Lung microvascular endothelial cell (primary cell): ENCODE measurements around the gene PRELP. TPM values are rescaled to one million over a fixed set of nuclear protein-coding genes. Genes with fewer than 3 reads are reported as not detected.
A peak's percentile ranks its signal among the peaks of the same experiment; 100 is the strongest.

Experiments used
- DNase-seq, 2 donors: peaks; one replicate each; pipeline versions ENCODE4 v3.0.0 to v3.0.0-alpha.2; 2010; ENCODE audit warnings: low read depth in 2 of 2
- total RNA-seq: library from RNA; depleted of rRNA; stranded (reverse); fragments of >200 nt; gene quantifications from 2 replicates; pipeline ENCODE4 v1.2.1, GENCODE V29; 2014

Gene PRELP
- total RNA-seq, 1 donor from 2014 or later = not detected

DNA sequence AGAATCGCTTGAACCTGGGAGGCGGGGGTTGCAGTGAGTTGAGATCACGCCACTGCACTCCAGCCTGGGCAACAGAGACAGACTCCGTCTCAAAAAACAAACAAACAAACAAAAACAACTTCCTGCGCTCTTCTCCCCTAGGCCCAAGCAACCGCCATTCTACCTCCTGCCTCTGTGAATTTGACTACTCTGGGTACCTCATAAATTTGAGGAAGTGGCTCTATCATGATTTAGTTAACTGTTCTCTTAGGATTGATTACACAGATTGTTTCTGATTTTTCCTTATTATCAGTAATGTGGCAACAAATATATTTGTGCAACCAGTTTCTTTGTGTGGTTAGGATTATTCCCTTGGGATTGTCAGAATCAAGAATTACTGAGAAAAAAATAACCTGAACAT is 48.1 kb downstream of the PRELP start:
- DNase-seq = no peak

DNA sequence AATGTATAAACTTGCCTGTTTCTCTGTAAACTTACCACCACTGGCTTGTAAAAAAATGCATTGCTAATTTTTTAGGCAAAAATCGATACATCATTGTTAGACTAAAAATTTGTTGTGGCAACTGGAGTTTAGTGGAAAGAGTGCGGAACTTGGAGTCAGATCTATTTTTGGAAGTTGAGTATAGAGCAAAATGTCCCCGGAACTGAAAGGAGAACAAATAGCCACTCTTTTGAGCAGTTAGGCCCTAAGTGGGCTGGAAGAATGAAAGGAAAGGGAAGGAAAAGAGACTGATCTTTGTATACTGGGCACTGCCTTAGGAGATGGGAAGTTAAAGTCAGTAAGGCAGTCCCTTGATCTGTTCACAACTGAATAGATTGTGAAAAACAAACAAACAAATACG is 48.5 kb downstream of the PRELP start:
- DNase-seq = no peak

DNA sequence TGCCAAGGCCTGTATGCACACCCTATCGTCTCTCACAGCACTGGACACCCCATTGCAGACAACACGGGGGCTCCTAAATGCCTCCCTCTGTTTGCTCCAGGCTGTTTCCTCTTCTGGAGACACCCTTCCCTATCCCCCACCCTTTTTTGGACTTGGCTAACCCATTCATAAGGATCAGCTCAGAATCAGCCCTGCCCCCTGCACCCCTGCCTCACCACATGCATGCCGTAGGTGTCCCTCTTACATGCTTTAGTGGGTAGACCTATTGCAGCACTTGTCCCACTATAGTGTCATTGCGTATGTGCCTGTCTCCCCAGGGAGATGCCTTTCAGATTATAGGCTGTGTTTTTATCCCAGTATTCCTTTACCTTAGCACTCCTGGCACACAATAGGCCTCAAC is 49.2 kb downstream of the PRELP start:
- DNase-seq = no peak

DNA sequence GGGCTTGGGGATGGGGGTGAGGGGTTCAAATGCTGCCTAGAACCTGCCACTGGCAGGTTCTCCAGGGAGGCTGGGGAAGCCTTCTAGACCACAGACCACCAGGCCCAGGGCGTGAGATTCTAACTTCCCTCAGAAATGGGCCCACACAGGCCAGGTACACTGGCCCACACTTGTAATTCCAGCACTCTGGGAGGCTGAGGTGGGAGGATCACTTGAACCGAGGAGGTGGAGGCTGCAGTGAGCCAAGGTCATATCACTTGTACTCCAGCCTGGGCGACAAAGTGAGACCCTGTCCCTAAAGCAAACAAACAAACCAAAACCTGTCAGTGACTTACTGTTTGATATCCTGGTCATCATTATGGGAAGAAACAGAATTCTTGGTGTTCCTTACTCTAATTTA is 50.1 kb downstream of the PRELP start:
- DNase-seq = no peak

DNA sequence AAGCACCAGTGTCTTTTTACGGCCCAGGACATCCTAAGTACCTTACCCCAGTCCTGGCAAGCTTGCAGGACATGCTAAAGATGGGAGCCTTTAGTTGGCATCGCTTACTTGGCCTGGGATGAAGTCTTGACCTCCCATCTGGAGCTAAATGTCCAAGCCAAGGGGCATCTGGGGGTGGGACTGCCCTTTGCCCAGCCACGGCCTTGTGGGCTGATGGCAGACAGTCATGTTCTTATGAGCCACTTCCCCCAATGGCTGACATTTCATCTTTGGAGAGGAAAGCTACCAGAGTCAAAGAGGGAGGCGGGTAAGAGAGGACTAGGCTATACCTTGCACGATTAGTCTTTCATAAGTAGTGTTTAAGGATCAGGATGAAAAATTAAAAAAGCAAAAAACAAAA is 50.5 kb downstream of the PRELP start:
- DNase-seq = no peak

DNA sequence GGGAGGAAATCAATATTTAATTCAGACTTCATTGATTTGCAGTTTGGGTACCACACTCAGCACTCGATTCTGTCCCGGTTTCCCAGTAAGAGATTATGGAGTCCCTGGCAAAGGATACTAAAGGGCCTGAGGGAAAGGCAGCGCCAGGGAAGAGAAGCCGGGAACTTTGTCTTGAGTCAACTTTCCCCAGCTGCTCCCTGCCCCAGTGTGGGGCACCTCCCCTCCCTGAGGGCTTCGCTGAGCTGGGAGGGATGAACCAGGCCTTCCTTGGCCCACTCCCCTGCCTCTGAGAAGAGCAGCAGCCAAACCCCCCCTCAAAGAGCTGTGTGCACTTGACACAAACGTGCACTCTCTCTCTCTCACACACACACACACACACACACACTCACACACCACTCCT is 51.0 kb downstream of the PRELP start:
- DNase-seq = no peak

DNA sequence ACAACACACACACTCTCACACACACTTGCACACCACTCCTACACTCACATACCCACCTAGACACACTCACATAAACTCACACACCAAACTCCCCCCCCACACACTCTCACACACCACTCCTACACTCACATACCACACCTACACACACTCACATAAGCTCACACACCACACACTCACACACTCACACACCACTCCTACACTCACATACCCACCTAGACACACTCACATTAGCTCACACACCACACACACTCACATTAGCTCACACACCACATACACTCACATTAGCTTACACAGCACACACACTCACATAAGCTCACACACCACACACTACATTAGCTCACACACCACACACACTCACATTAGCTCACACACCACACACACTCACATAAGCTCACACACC is 51.4 kb downstream of the PRELP start:
- no peak for DNase-seq

DNA sequence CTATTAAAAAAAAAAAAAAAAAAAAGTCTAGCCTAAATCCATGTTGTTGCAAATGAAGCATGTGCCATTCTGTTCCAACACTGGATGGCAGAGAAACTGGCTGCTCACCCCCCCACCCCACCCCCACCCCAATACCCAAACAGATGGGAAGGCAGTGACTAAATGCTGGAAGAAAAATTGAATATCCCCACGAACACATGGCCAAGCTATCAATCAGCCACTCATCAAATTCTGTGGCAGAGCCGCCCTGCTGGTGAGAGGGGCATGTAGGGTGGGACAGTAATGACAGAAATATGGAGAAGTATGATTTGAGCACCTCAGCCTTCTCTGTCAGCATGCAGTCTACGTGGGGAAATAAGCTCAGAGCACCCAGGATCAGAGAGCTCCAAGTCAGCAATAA is 52.5 kb downstream of the PRELP start:
- DNase-seq = no peak

DNA sequence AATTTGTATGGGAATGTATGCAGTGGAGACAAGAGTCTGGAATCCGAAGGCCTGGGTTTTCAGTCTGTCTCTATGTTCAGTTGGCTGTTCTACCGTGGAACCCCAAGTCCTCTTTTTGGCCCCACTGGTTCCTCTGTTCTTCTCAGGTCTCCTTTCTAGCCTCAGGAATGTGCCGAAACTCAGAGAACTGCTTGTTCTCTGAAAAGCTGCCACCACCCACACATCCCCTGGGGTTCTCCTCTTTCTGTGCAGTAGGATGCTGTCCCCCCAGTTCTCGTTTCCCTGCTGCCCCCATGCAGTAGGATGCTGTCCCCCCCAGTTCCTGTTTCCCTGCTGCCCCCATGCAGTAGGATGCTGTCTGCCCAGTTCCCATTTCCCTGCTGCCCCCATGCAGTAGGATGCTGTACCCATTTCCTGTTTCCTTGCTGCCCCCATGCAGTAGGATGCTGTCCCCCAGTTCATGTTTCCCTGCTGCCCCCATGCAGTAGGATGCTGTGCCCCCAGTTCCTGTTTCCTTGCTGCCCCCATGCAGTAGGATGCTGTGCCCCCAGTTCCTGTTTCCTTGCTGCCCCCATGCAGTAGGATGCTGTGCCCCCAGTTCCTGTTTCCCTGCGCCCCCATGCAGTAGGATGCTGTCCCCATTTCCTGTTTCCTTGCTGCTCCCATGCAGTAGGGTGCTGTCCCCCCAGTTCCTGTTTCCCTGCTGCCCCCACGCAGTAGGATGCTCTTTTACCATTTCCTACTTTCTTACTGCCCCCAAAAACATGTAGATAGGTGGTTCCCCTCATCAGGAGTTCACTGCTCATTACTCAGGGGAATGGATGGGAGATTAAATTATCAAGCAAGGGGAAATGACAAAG is 53.6 kb downstream of the PRELP start:
- DNase-seq = no peak

DNA sequence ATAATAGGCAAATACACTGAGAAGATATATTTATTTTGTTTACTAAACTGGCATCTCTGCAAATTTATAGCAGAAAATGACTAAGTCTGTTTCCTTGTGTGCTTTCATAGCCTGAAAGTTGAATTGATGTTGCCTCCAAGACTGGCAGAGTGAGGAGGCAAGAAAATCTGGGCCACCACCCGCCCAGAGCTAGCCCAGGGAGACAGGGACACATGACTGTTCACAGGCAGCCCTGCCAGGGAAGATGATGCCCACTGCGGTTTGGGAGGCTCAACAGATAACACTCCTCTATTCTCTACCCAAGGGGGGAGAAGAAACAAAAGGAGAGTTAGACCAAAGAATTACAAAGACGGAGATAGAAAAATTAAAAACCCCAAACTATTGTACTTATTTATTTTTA is 55.5 kb downstream of the PRELP start:
- DNase-seq = no peak

DNA sequence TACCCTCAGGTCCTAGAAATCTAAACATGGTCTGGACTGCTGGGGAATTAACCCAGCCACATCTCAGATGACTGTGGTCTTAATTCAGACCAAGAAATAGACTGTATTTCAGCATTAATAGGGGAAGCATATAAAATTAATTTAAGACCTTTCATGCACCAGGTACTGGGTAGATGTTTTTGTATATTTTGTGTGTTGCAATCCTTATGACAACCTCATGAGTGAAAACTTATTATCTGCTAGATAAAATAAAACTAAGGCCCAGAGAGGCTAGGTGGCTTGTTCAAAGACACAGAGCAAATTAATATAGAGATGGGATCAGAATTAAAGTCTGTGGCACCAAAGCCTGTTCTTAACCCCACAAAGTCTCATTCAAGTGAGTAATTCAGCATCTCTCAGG is 58.4 kb downstream of the PRELP start:
- no peak for DNase-seq

DNA sequence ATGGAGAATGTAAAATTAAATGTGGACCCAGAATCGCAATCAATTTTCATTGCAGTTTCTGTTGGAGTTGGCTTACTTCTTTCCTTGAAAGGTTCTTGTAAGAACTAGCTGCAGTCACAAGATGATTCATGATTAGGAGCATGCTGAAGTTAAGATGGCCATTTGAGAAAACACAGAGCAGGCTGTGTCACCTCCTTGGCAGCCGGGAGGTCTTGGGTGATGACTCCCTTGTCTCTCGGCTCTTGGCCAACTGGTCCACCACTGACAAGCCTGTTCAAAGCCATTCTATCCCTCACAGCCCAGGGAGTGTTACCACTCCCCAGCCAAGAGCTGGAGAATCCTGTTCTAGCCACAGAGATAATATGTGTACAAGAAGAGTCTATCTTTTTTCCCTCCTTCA is 58.9 kb downstream of the PRELP start:
- DNase-seq = peak in 1 of 2 donors; percentile 74

DNA sequence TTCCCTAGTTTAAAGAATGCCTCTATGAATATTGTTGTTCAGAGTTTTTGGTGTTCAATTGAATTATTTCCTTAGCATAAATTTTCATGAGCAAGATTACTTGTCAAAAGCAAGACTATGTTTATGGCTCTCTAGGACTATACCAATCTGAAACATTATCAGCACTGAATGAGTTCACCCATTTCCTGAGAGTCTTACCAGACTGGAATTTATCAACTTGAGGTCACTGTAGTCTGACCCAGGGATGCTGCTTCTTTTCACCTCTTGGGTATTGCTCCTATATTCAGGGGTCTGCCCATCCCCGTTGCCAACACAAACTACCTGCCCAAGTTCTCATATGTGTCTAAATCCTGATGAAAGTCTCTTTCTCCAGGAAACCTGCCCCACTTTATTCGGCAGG is 61.0 kb downstream of the PRELP start:
- DNase-seq = no peak

DNA sequence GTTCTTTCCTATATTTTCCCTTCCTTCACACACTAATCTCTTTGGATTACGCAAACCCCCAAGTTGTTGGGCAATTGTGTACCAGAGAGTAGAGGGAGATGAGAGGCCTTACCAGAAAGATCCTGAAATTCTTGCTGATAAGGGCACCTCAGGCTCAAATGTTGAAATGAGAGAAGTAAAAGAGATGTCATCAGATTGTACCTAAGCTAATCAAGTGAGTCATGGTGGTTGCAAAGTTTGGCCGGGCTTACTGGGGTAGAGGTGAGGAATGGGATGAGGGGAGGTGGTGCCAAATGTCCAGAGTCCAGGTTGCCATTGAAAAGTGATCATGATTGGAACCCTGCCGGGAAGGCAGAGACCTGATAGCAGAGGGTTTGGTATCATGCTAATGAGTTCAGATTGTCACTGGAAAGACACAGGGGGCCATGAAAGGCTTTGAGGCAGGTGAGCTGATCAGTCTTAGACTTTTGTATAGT is 61.4 kb downstream of the PRELP start:
- DNase-seq = no peak

DNA sequence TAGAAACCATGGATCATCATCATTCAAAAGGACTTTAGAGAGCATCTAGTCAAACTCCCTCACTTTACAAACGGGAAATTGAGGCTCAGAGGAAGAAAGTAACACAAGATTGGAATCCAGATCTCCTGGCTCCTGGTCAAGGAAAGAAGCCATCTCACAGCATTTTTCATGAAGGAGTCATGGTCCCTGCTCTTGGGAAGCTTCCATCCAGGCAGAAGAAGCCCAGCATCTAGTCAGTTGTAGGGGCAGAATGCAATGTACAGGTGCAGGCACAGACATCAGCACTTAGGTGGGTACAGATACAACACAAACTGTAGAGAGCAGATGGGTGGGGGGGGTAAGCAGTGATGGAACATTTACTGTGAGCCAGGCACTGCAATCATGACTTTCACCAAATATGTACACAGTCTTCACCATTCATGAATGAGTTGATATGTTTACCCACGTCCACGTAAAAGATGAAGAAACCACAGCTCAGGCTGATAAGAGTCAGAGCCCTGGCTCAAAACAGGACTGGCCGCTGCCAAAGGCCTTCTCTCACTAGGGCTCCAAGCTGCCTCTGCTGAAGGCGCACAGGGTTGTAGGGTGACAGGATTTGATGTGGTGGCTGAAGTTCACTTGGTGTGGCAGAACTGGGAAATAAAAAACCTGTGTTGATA is 62.3 kb downstream of the PRELP start:
- DNase-seq = no peak

DNA sequence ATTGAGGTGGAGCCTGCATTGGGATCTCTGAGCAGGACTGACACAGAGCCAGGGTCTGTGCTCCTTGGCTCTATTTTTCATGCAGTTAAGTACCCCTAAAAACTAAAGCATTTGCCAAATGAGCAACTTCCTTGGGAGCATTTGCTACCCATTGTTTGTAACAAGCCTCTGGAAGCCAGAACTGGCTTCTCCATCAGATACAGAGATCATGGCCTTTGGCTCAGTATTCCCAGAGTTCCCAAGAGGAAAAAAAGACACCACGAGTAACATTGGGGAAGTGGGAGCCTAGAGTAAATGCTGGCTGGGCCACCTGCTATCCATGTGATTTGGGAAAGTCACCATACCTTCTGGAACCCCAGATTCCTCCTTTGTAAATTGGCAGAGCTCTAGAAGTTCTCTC is 63.1 kb downstream of the PRELP start:
- no peak for DNase-seq

DNA sequence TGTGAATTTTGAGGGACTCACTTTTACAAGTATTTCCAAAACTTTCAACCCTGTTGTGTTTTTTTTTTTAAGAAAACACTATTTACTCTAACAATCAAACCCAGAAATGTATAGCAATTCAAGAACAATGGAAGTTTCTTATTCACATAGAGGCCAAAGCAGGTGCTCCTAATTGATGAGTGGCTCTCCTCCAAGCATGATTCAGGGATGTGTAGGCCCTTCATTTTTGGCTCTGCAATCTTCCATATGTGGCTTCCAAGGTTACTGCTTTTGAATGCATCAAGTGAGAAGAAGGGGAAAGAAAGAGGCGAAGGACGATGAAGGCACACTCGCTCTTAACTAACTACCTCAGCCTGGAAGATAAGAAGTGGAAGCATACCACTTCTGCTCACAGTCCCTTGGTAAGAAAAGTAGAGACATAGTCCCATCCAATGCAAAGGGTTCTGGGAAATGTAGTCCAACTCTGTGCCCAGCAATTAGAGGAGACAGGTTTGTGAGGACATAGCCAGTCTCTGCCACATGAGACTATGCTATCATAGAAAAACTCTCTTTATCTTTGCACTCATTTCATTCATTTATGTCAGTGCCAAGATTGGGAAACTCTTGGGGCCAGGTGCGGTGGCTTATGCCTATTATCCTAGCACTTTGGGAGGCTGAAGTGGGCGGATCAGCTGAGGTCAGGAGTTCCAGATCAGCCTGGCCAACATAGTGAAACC is 64.4 kb downstream of the PRELP start:
- no peak for DNase-seq

Other genes with a start within 250 kb of the PRELP start
- gene CHIT1, start 246.1 kb upstream of the PRELP start, total RNA-seq = not detected in 2 replicates
- 22.4 TPM in 2 replicates for gene BTG2, start 170.3 kb upstream of the PRELP start, total RNA-seq
- gene FMOD, start 124.7 kb upstream of the PRELP start, total RNA-seq = 3.7 and 14.3 TPM in 2 replicates
- not detected in 2 replicates for gene OPTC, start 18.3 kb downstream of the PRELP start, total RNA-seq
- 28.8 and 50.6 TPM in 2 replicates for gene ATP2B4, start 151.0 kb downstream of the PRELP start, total RNA-seq